ENCODE data around the gene SEC24C.

The SEC24C gene

DNA sequence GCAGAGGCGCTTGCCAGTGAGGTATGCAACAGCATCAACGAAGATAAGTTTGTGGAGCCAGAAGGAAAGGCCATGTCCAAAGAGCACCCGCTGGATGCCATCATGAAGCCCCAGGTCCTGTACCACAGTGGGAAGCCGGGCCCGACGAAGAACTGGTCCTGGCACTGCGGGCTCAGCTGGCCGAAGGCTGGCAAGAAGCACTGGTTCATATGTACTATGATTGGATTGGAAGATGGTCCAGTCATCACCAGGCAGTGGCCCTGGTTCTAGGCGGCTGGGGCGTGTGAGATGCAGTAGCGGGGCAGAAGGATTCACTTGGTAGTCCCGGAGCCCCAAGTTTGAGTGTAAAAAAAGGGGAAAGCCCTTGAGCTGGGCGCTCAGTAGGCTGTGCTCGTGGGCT, 63.3 kb downstream of the SEC24C start:
- H3K79me2 ChIP-seq (ENCODE audit: insufficient read depth, low read length), result peaks cover 5% of the 10 kb centered on the region; the same call in 1 of the 2 replicates
- no peaks in the 10 kb centered on the region for H3K9me3 ChIP-seq (ENCODE audit: insufficient read depth, low read length)
- H3K9me2 ChIP-seq (replicated peaks; ENCODE audit: insufficient read depth, low read length), result no peaks in the 10 kb centered on the region
- H3K4me2 ChIP-seq (ENCODE audit: low read depth, low read length, poor library complexity, severe bottlenecking), result no peak overlapping the region
- no peaks in the 10 kb centered on the region for H3K27me3 ChIP-seq (ENCODE audit: low read length)
- TF ChIP-seq, protein P1, sequence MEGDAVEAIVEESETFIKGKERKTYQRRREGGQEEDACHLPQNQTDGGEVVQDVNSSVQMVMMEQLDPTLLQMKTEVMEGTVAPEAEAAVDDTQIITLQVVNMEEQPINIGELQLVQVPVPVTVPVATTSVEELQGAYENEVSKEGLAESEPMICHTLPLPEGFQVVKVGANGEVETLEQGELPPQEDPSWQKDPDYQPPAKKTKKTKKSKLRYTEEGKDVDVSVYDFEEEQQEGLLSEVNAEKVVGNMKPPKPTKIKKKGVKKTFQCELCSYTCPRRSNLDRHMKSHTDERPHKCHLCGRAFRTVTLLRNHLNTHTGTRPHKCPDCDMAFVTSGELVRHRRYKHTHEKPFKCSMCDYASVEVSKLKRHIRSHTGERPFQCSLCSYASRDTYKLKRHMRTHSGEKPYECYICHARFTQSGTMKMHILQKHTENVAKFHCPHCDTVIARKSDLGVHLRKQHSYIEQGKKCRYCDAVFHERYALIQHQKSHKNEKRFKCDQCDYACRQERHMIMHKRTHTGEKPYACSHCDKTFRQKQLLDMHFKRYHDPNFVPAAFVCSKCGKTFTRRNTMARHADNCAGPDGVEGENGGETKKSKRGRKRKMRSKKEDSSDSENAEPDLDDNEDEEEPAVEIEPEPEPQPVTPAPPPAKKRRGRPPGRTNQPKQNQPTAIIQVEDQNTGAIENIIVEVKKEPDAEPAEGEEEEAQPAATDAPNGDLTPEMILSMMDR (IDR thresholded peaks at IDR 0.05; ENCODE audit: insufficient read depth, low read length, poor library complexity, severe bottlenecking), result no peak
- TF ChIP-seq EZH2phosphoT487 (conservative IDR thresholded peaks at IDR 0.05; ENCODE audit: low read length), result no peak
- no peaks in the 10 kb centered on the region for H3K36me3 ChIP-seq (ENCODE audit: low read length)
- H2AFZ ChIP-seq (ENCODE audit: low read depth, low read length, severe bottlenecking), result no peak overlapping the region
- no peak overlapping the region for H3K9ac ChIP-seq (ENCODE audit: low read length)
- H4K20me1 ChIP-seq (ENCODE audit: low read depth, low read length), result no peaks in the 10 kb centered on the region
- peaks cover 2% of the 10 kb centered on the region for H3F3A ChIP-seq (ENCODE audit: insufficient read depth)
- H3K27ac ChIP-seq (ENCODE audit: low read depth, low read length), result no peak overlapping the region
- H3K4me3 ChIP-seq (ENCODE audit: insufficient read depth, low read length, poor library complexity, severe bottlenecking), result no peak overlapping the region

DNA sequence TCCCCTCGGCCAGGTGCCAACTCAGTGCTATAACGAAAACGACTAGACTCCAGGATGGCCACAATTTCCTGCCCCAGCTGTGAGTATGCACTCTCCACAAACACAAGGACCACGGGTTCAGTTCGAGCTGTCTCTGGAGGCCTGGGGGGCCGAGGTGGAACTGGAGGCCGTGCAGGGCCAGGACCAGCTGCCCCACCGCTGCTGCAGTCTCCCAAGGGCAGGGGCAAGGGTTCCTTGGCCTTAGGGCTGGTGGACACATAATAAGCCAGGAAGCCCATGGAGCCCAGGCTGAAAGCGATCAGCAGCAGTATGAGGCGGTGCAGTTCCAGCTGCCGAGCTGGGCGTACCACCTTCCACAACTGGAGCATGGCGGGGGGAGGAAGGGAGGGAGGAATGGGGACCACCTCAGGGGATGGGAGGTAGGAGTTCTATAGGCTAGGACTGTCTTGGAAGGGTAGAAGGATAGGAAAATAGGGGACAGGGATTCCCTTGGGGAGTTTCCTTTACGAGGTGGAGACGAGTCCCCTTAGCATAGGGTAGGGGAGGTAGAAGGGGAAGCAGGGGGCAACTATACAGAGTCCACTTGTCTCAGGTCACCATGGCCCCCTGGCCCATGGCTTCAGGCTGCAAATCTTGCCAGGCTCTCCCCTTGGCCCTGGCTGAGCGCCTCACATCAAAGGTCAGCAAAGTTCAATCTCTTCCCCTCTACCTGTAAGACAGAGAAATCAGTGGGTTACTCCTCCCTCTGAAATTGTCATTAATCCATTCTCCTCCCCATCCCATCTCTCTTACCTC, 64.0 kb downstream of the SEC24C start:
- H4K20me1 ChIP-seq (ENCODE audit: low read depth, low read length), result no peaks in the 10 kb centered on the region
- no peak for TF ChIP-seq EZH2phosphoT487 (conservative IDR thresholded peaks at IDR 0.05; ENCODE audit: low read length)
- TF ChIP-seq, protein P1 (IDR thresholded peaks at IDR 0.05; ENCODE audit: insufficient read depth, low read length, poor library complexity, severe bottlenecking), result no peak
- no peaks in the 10 kb centered on the region for H3K9me3 ChIP-seq (ENCODE audit: insufficient read depth, low read length)
- H3K79me2 ChIP-seq (ENCODE audit: insufficient read depth, low read length), result peaks cover 5% of the 10 kb centered on the region; the same call in 1 of the 2 replicates
- H3K27ac ChIP-seq (ENCODE audit: low read depth, low read length), result no peak overlapping the region
- H3K9me2 ChIP-seq (replicated peaks; ENCODE audit: insufficient read depth, low read length), result no peaks in the 10 kb centered on the region
- H3K27me3 ChIP-seq (ENCODE audit: low read length), result no peaks in the 10 kb centered on the region
- H3F3A ChIP-seq (ENCODE audit: insufficient read depth), result peaks cover 7% of the 10 kb centered on the region
- no peak overlapping the region for H3K9ac ChIP-seq (ENCODE audit: low read length)
- no peak overlapping the region for H3K4me2 ChIP-seq (ENCODE audit: low read depth, low read length, poor library complexity, severe bottlenecking)
- H2AFZ ChIP-seq (ENCODE audit: low read depth, low read length, severe bottlenecking), result no peak overlapping the region
- H3K4me3 ChIP-seq (ENCODE audit: insufficient read depth, low read length, poor library complexity, severe bottlenecking), result no peak overlapping the region
- no peaks in the 10 kb centered on the region for H3K36me3 ChIP-seq (ENCODE audit: low read length)

DNA sequence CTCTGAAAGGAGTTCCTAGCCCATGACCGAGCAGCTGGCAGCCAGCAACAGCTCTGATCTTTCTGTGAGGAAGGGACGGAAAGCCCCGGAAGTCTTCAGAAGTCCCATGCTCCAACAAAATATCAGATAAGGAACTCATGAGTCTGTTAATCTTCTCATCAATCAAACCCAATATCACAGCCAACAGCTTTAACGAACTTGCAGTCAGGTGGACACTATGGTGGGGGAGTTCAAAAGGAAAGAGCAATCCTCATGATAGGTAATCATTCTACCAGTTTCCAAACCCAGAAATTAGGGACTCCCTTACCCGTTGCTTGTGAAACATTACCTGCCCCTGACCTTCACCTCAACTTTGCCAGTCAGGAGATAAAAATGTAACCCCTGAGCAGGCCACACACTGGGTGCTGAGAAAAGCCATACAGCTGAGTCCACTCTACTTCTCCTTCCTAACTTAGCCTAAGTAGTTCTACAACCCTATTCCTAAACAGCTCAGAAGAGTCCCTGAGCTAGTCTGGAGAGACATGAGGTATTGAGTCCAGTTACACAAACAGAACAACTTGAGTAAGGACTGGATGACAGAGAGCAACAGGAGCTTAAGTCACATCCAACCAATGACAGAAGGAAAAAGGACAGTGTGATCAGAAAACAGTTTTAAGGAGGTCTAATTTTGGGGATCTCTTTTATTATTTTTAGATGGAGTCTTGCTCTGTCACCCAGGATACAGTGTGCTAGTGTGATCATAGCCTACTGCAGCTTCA, 65.1 kb downstream of the SEC24C start:
- TF ChIP-seq, protein P1 (IDR thresholded peaks at IDR 0.05; ENCODE audit: insufficient read depth, low read length, poor library complexity, severe bottlenecking), result no peak
- TF ChIP-seq EZH2phosphoT487 (conservative IDR thresholded peaks at IDR 0.05; ENCODE audit: low read length), result no peak
- no peak overlapping the region for H3K9ac ChIP-seq (ENCODE audit: low read length)
- H3K4me2 ChIP-seq (ENCODE audit: low read depth, low read length, poor library complexity, severe bottlenecking), result no peak overlapping the region
- no peaks in the 10 kb centered on the region for H4K20me1 ChIP-seq (ENCODE audit: low read depth, low read length)
- no peak overlapping the region for H2AFZ ChIP-seq (ENCODE audit: low read depth, low read length, severe bottlenecking)
- no peaks in the 10 kb centered on the region for H3K9me2 ChIP-seq (replicated peaks; ENCODE audit: insufficient read depth, low read length)
- peaks cover 7% of the 10 kb centered on the region for H3F3A ChIP-seq (ENCODE audit: insufficient read depth)
- no peak overlapping the region for H3K4me3 ChIP-seq (ENCODE audit: insufficient read depth, low read length, poor library complexity, severe bottlenecking)
- H3K36me3 ChIP-seq (ENCODE audit: low read length), result no peaks in the 10 kb centered on the region
- H3K27me3 ChIP-seq (ENCODE audit: low read length), result no peaks in the 10 kb centered on the region
- H3K79me2 ChIP-seq (ENCODE audit: insufficient read depth, low read length), result peaks cover 5% of the 10 kb centered on the region; the same call in 1 of the 2 replicates
- H3K9me3 ChIP-seq (ENCODE audit: insufficient read depth, low read length), result no peaks in the 10 kb centered on the region
- H3K27ac ChIP-seq (ENCODE audit: low read depth, low read length), result no peak overlapping the region

Measured in SU-DHL-6 (cell line).